ENCODE results near the gene TPT1.
"Not testable (repeated sequence)": the region's sequence is repeated elsewhere in the genome, so short reads cannot be mapped to it uniquely, and the experiment has no call there.

DNA sequence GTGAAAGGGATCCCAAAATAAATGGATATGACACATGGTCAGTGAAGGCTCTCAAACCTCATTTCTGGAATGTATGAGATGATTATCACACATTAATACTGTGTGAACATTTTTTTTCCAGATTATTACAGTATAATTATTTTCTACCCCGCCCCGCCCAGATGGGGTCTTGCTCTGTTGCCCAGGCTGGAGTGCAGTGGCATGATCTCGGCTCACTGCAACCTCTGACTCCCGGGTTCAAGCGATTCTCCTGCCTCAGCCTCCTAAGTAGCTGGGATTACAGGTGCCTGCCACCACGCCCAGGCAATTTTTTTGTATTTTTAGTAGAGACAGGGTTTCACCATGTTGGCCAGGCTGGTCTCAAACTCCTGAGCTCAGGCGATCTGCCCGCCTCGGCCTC lies 2.1 kb upstream of the TPT1 start:
- not testable (repeated sequence) for TF ChIP-seq GABPA (IDR thresholded peaks at IDR 0.05; ENCODE audit: low read depth); TEAD4 (IDR thresholded peaks at IDR 0.05; ENCODE audit: borderline replicate concordance, insufficient read depth); RXRA (IDR thresholded peaks at IDR 0.05; ENCODE audit: borderline replicate concordance, low read depth); EP300 (IDR thresholded peaks at IDR 0.05; ENCODE audit: borderline replicate concordance in 1 of 2, low read depth in 1 of 2, low read length in 1 of 2)
- TF ChIP-seq, protein P1, sequence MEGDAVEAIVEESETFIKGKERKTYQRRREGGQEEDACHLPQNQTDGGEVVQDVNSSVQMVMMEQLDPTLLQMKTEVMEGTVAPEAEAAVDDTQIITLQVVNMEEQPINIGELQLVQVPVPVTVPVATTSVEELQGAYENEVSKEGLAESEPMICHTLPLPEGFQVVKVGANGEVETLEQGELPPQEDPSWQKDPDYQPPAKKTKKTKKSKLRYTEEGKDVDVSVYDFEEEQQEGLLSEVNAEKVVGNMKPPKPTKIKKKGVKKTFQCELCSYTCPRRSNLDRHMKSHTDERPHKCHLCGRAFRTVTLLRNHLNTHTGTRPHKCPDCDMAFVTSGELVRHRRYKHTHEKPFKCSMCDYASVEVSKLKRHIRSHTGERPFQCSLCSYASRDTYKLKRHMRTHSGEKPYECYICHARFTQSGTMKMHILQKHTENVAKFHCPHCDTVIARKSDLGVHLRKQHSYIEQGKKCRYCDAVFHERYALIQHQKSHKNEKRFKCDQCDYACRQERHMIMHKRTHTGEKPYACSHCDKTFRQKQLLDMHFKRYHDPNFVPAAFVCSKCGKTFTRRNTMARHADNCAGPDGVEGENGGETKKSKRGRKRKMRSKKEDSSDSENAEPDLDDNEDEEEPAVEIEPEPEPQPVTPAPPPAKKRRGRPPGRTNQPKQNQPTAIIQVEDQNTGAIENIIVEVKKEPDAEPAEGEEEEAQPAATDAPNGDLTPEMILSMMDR (IDR thresholded peaks at IDR 0.05) = not testable (repeated sequence)
- TF ChIP-seq, protein P2, sequence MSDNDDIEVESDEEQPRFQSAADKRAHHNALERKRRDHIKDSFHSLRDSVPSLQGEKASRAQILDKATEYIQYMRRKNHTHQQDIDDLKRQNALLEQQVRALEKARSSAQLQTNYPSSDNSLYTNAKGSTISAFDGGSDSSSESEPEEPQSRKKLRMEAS (IDR thresholded peaks at IDR 0.05; ENCODE audit: low read depth) = not testable (repeated sequence)
- TF ChIP-seq, protein P3, sequence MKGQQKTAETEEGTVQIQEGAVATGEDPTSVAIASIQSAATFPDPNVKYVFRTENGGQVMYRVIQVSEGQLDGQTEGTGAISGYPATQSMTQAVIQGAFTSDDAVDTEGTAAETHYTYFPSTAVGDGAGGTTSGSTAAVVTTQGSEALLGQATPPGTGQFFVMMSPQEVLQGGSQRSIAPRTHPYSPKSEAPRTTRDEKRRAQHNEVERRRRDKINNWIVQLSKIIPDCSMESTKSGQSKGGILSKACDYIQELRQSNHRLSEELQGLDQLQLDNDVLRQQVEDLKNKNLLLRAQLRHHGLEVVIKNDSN (IDR thresholded peaks at IDR 0.05; ENCODE audit: borderline replicate concordance, low read depth) = not testable (repeated sequence)
